Breast epithelium (tissue), 3 donors: Measurements from ENCODE around the gene SUFU.

Experiments used
- CTCF ChIP-seq, 3 donors: fragments of 450-650 bp; IDR thresholded peaks; one replicate each; pipeline ENCODE4 v1.5.1; 2016 to 2017; ENCODE audit warnings: antibody characterized with exemption in 3 of 3, mild to moderate bottlenecking in 3 of 3, moderate library complexity in 3 of 3
- POLR2AphosphoS5 ChIP-seq, 3 donors: sonication (generic); formaldehyde crosslinking; IDR thresholded peaks; one replicate each; pipeline ENCODE4 v1.6.1; 2017; ENCODE audit warnings: antibody characterized with exemption in 3 of 3

- TF ChIP-seq CTCF (IDR thresholded peaks at IDR 0.05), result no peak
- TF ChIP-seq POLR2AphosphoS5 (IDR thresholded peaks at IDR 0.05), result no peak
Observed at GRCh38 chr10:102673819-102674511, 170.2 kb downstream of the SUFU start.
